Measurements from ENCODE around the gene SPPL2C. TPM values are rescaled to one million over a fixed set of nuclear protein-coding genes. Genes with fewer than 3 reads are reported as not detected.

The SPPL2C gene, protein sequence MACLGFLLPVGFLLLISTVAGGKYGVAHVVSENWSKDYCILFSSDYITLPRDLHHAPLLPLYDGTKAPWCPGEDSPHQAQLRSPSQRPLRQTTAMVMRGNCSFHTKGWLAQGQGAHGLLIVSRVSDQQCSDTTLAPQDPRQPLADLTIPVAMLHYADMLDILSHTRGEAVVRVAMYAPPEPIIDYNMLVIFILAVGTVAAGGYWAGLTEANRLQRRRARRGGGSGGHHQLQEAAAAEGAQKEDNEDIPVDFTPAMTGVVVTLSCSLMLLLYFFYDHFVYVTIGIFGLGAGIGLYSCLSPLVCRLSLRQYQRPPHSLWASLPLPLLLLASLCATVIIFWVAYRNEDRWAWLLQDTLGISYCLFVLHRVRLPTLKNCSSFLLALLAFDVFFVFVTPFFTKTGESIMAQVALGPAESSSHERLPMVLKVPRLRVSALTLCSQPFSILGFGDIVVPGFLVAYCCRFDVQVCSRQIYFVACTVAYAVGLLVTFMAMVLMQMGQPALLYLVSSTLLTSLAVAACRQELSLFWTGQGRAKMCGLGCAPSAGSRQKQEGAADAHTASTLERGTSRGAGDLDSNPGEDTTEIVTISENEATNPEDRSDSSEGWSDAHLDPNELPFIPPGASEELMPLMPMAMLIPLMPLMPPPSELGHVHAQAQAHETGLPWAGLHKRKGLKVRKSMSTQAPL
- not detected in 3 replicates for total RNA-seq (2021)
- not detected for Bru-seq, nascent RNA
- long read RNA-seq, experiment 1: 0 reads
- long read RNA-seq, experiment 2: 0 reads
- long read RNA-seq, experiment 3: 0 reads

DNA sequence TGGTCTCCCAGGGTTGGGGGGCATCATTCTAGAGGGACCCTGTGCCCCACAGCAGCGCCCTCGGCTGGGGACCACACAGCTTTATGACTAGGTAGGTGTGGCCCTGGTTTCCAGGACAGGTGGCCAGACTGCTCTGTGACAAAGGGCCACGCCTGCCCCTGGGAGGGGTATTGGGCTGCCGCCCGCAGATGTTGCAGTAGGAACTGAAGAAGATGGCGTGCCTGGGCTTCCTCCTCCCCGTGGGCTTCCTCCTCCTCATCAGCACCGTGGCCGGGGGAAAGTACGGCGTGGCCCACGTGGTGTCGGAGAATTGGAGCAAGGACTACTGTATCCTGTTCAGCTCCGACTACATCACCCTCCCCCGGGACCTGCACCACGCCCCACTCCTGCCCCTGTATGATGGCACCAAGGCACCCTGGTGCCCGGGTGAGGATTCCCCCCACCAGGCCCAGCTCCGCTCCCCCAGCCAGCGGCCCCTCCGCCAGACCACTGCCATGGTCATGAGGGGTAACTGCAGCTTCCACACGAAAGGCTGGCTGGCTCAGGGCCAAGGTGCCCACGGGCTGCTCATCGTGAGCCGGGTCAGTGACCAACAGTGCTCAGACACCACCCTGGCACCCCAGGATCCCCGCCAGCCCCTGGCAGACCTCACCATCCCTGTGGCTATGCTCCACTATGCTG lies at the start of gene SPPL2C:
TSS of gene SPPL2C (plus strand) at position 187 of the 681 bp plus-strand sequence. CDS start at position 213, 26 bp downstream.
- Mint-ChIP-seq H3K27ac (no peak within 1 kb of the TSS), H3K27me3 (ENCODE audit: low read depth) (no peaks in the 10 kb centered on the region; the same call in 1 of the 2 replicates), H3K4me1 (no peaks in the 10 kb centered on the region), H3K4me3 (no peak within 1 kb of the TSS), H3K9me3 (no peaks in the 10 kb centered on the region), H3K36me3 (no peaks in the 10 kb centered on the region)
- TF ChIP-seq PRRX2 (CRISPR knock-in tag; IDR thresholded peaks at IDR 0.05) (no peak), FOXK1 (CRISPR knock-in tag; IDR thresholded peaks at IDR 0.05) (no peak), GRHL2 (CRISPR knock-in tag; IDR thresholded peaks at IDR 0.05; ENCODE audit: insufficient replicate concordance, severe bottlenecking) (no peak), ZNF396 (CRISPR knock-in tag; IDR thresholded peaks at IDR 0.05; ENCODE audit: borderline replicate concordance) (no peak), OVOL2 (CRISPR knock-in tag; IDR thresholded peaks at IDR 0.05; ENCODE audit: borderline replicate concordance) (no peak), NFYB (CRISPR knock-in tag; conservative IDR thresholded peaks at IDR 0.05; ENCODE audit: low read depth) (no peak), FOXJ3 (CRISPR knock-in tag; IDR thresholded peaks at IDR 0.05; ENCODE audit: borderline replicate concordance) (no peak), SP1 (CRISPR knock-in tag; conservative IDR thresholded peaks at IDR 0.05) (no peak), JAZF1 (CRISPR knock-in tag; IDR thresholded peaks at IDR 0.05) (no peak), TCF7 (CRISPR knock-in tag; IDR thresholded peaks at IDR 0.05; ENCODE audit: low read depth) (no peak), ZNF138 (CRISPR knock-in tag; conservative IDR thresholded peaks at IDR 0.05) (no peak)
- TF ChIP-seq, protein P1, sequence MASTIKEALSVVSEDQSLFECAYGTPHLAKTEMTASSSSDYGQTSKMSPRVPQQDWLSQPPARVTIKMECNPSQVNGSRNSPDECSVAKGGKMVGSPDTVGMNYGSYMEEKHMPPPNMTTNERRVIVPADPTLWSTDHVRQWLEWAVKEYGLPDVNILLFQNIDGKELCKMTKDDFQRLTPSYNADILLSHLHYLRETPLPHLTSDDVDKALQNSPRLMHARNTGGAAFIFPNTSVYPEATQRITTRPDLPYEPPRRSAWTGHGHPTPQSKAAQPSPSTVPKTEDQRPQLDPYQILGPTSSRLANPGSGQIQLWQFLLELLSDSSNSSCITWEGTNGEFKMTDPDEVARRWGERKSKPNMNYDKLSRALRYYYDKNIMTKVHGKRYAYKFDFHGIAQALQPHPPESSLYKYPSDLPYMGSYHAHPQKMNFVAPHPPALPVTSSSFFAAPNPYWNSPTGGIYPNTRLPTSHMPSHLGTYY (CRISPR knock-in tag; IDR thresholded peaks at IDR 0.05): no peak
- TF ChIP-seq, protein P2, sequence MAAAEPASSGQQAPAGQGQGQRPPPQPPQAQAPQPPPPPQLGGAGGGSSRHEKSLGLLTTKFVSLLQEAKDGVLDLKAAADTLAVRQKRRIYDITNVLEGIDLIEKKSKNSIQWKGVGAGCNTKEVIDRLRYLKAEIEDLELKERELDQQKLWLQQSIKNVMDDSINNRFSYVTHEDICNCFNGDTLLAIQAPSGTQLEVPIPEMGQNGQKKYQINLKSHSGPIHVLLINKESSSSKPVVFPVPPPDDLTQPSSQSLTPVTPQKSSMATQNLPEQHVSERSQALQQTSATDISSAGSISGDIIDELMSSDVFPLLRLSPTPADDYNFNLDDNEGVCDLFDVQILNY (CRISPR knock-in tag; IDR thresholded peaks at IDR 0.05): no peak
- TF ChIP-seq, protein P3, sequence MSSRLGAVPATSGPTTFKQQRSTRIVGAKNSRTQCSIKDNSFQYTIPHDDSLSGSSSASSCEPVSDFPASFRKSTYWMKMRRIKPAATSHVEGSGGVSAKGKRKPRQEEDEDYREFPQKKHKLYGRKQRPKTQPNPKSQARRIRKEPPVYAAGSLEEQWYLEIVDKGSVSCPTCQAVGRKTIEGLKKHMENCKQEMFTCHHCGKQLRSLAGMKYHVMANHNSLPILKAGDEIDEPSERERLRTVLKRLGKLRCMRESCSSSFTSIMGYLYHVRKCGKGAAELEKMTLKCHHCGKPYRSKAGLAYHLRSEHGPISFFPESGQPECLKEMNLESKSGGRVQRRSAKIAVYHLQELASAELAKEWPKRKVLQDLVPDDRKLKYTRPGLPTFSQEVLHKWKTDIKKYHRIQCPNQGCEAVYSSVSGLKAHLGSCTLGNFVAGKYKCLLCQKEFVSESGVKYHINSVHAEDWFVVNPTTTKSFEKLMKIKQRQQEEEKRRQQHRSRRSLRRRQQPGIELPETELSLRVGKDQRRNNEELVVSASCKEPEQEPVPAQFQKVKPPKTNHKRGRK (CRISPR knock-in tag; IDR thresholded peaks at IDR 0.05; ENCODE audit: borderline replicate concordance): no peak
- TF ChIP-seq, protein P4, sequence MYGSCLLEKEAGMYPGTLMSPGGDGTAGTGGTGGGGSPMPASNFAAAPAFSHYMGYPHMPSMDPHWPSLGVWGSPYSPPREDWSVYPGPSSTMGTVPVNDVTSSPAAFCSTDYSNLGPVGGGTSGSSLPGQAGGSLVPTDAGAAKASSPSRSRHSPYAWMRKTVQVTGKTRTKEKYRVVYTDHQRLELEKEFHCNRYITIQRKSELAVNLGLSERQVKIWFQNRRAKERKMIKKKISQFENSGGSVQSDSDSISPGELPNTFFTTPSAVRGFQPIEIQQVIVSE (CRISPR knock-in tag; IDR thresholded peaks at IDR 0.05; ENCODE audit: borderline replicate concordance): no peak
- TF ChIP-seq, protein P5, sequence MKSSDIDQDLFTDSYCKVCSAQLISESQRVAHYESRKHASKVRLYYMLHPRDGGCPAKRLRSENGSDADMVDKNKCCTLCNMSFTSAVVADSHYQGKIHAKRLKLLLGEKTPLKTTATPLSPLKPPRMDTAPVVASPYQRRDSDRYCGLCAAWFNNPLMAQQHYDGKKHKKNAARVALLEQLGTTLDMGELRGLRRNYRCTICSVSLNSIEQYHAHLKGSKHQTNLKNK (CRISPR knock-in tag; IDR thresholded peaks at IDR 0.05): no peak
- TF ChIP-seq, protein P6, sequence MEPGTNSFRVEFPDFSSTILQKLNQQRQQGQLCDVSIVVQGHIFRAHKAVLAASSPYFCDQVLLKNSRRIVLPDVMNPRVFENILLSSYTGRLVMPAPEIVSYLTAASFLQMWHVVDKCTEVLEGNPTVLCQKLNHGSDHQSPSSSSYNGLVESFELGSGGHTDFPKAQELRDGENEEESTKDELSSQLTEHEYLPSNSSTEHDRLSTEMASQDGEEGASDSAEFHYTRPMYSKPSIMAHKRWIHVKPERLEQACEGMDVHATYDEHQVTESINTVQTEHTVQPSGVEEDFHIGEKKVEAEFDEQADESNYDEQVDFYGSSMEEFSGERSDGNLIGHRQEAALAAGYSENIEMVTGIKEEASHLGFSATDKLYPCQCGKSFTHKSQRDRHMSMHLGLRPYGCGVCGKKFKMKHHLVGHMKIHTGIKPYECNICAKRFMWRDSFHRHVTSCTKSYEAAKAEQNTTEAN (CRISPR knock-in tag; IDR thresholded peaks at IDR 0.05): no peak
- POLR2A ChIA-PET: no interaction called here
- CTCF ChIA-PET: interaction anchor here (0.5 to 1.9 kb wide), 4 partner anchors 8 to 1138 kb away, joined by 3 to 5 read pairs (median 4); no protein-coding TSS in a partner anchor
- ATAC-seq (no peak), DNase-seq (ENCODE audit: low spot score) (no peak)
